GM12878 (cell line): ENCODE measurements around the gene BMP2.

Experiments used
- ATF2 ChIP-seq: IDR thresholded peaks from 2 replicates; pipeline ENCODE4 v1.6.1; 2012; ENCODE audit warnings: low read length, inconsistent platforms
- CBX5 ChIP-seq: sonication (generic); IDR thresholded peaks from 2 replicates; pipeline ENCODE4 v1.6.1; 2016; ENCODE audit warnings: low read depth, moderate library complexity, mild to moderate bottlenecking, inconsistent platforms
- CEBPB ChIP-seq, 2 experiments: fragments of 150-350 bp in 1 of 2; IDR thresholded peaks; 2 replicates each; pipeline ENCODE4 v1.6.1; 2012 to 2014; ENCODE audit warnings: low read depth in 2 of 2, low read length in 2 of 2, borderline replicate concordance in 1 of 2, inconsistent platforms in 1 of 2
- CTCF ChIP-seq, 3 experiments: IDR thresholded peaks in 2 of 3; conservative IDR thresholded peaks in 1 of 3; 2 replicates each; pipeline ENCODE4 v1.5.1; 2011; ENCODE audit warnings: low read depth in 3 of 3, low read length in 3 of 3, mild to moderate bottlenecking in 3 of 3, control low read depth in 2 of 3, moderate library complexity in 2 of 3, inconsistent platforms in 1 of 3, mixed read lengths in 1 of 3; ENCODE audit not compliant: control insufficient read depth in 2 of 3, insufficient read depth in 1 of 3; ENCODE audit errors: extremely low read depth in 1 of 3
- EZH2 ChIP-seq: IDR thresholded peaks from 2 replicates; pipeline ENCODE4 v1.6.1; 2012; ENCODE audit warnings: low read depth, mild to moderate bottlenecking, control low read depth, inconsistent platforms, low read length, borderline replicate concordance; ENCODE audit not compliant: control insufficient read depth
- HCFC1 ChIP-seq: fragments of 150-350 bp; IDR thresholded peaks from 2 replicates; pipeline ENCODE4 v1.6.1; 2014; ENCODE audit warnings: low read length
- JUND ChIP-seq: IDR thresholded peaks from 2 replicates; pipeline ENCODE4 v1.6.1; 2012; ENCODE audit warnings: low read depth, mild to moderate bottlenecking, low read length, improper control_type of control experiment, moderate library complexity
- NBN ChIP-seq: fragments of 450-650 bp; IDR thresholded peaks from 2 replicates; pipeline ENCODE4 v1.6.1; 2016
- SIX5 ChIP-seq: IDR thresholded peaks from 2 replicates; pipeline ENCODE4 v1.6.1; 2011; ENCODE audit warnings: mild to moderate bottlenecking, low read depth, low read length, moderate library complexity; ENCODE audit not compliant: severe bottlenecking
- SREBF1 ChIP-seq: IDR thresholded peaks from 2 replicates; pipeline ENCODE4 v1.6.1; 2012; ENCODE audit warnings: mild to moderate bottlenecking, low read length
- ZBTB33 ChIP-seq: fragments of 450-650 bp; IDR thresholded peaks from 2 replicates; pipeline ENCODE4 v1.6.1; 2017; ENCODE audit warnings: mild to moderate bottlenecking
- TF ChIP-seq, protein P1 (sequence below): IDR thresholded peaks from 2 replicates; pipeline ENCODE4 v1.6.1; 2011; ENCODE audit warnings: mild to moderate bottlenecking, low read depth, low read length, moderate library complexity; ENCODE audit not compliant: insufficient replicate concordance

- no peak for TF ChIP-seq NBN
- TF ChIP-seq CTCF (IDR thresholded peaks at IDR 0.05 in 2 of 3, conservative IDR thresholded peaks at IDR 0.05 in 1 of 3; ENCODE audit: control insufficient read depth in 2 of 3, extremely low read depth in 1 of 3, insufficient read depth in 1 of 3, low read depth in 3 of 3, low read length in 3 of 3): no peak
- no peak for TF ChIP-seq ATF2
- TF ChIP-seq SREBF1: no peak
- no peak for TF ChIP-seq ZBTB33
- no peak for TF ChIP-seq EZH2
- no peak for TF ChIP-seq CBX5
- TF ChIP-seq, protein P1, sequence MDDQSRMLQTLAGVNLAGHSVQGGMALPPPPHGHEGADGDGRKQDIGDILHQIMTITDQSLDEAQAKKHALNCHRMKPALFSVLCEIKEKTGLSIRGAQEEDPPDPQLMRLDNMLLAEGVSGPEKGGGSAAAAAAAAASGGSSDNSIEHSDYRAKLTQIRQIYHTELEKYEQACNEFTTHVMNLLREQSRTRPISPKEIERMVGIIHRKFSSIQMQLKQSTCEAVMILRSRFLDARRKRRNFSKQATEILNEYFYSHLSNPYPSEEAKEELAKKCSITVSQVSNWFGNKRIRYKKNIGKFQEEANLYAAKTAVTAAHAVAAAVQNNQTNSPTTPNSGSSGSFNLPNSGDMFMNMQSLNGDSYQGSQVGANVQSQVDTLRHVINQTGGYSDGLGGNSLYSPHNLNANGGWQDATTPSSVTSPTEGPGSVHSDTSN: no peak
- TF ChIP-seq CEBPB (IDR thresholded peaks at IDR 0.05; ENCODE audit: borderline replicate concordance in 1 of 2, low read depth in 2 of 2, low read length in 2 of 2): no peak
- TF ChIP-seq HCFC1: no peak
- no peak for TF ChIP-seq SIX5
- TF ChIP-seq JUND: no peak
Observed at GRCh38 chr20:6764619-6765018, 2.9 kb upstream of the BMP2 start.
